GM21360 (cell line): Measurements from ENCODE around the gene ZFX.

ENCODE experiments used
- ATAC-seq: cut with Tn5 transposase; IDR thresholded peaks from one replicate; pipeline ENCODE4 v1.9.1; 2021; ENCODE audit warnings: mild to moderate bottlenecking, moderate library complexity; ENCODE audit not compliant: unreplicated experiment

Gene ZFX

GRCh38 chrX:24200133-24200532, 50.6 kb downstream of the ZFX start:
- ATAC-seq: no peak

GRCh38 chrX:24201216-24201615, 51.7 kb downstream of the ZFX start:
- no peak for ATAC-seq

GRCh38 chrX:24202465-24203031, 53.0 kb downstream of the ZFX start:
- no peak for ATAC-seq

- no peak for ATAC-seq
These were observed 53.7 kb downstream of the ZFX start for GRCh38 chrX:24203072-24203808.

- ATAC-seq: no peak
These were observed 54.8 kb downstream of the ZFX start for GRCh38 chrX:24204331-24204730.

- ATAC-seq: peak; percentile 46
These were observed 55.4 kb downstream of the ZFX start for GRCh38 chrX:24204958-24205357.

GRCh38 chrX:24207826-24208225, 58.3 kb downstream of the ZFX start:
- no peak for ATAC-seq

- ATAC-seq: no peak
These were observed 59.1 kb downstream of the ZFX start for GRCh38 chrX:24208496-24209240.

GRCh38 chrX:24210190-24210589, 60.7 kb downstream of the ZFX start:
- no peak for ATAC-seq

- no peak for ATAC-seq
These were observed 65.0 kb downstream of the ZFX start for GRCh38 chrX:24214568-24214967.

- ATAC-seq: no peak
These were observed 65.7 kb downstream of the ZFX start for GRCh38 chrX:24215272-24215671.

- no peak for ATAC-seq
These were observed 66.5 kb downstream of the ZFX start for GRCh38 chrX:24216037-24216436.

GRCh38 chrX:24216827-24217226, 67.3 kb downstream of the ZFX start:
- no peak for ATAC-seq

GRCh38 chrX:24219320-24219719, 69.8 kb downstream of the ZFX start:
- ATAC-seq: no peak

- no peak for ATAC-seq
These were observed 72.3 kb downstream of the ZFX start for GRCh38 chrX:24221872-24222271.

GRCh38 chrX:24225265-24225664, 75.7 kb downstream of the ZFX start:
- no peak for ATAC-seq

GRCh38 chrX:24226176-24226575, 76.6 kb downstream of the ZFX start:
- no peak for ATAC-seq

GRCh38 chrX:24228596-24228995, 79.1 kb downstream of the ZFX start:
- no peak for ATAC-seq

GRCh38 chrX:24229400-24229879, 79.9 kb downstream of the ZFX start:
- no peak for ATAC-seq

GRCh38 chrX:24229976-24230375, 80.4 kb downstream of the ZFX start:
- ATAC-seq: no peak

- ATAC-seq: no peak
These were observed 81.6 kb downstream of the ZFX start for GRCh38 chrX:24231131-24231540.

GRCh38 chrX:24231641-24232179, 82.2 kb downstream of the ZFX start:
- no peak for ATAC-seq
